Ovary (tissue), 3 donors: ENCODE results near the gene SYT9.

Experiments
- POLR2A ChIP-seq: fragments of 450-650 bp; IDR thresholded peaks from one replicate; pipeline ENCODE4 v1.6.1; 2017; ENCODE audit warnings: antibody characterized with exemption, mild to moderate bottlenecking, moderate library complexity
- TF ChIP-seq, protein P1 (sequence below), 3 donors: fragments of 450-650 bp in 2 of 3; fragments of 200-600 bp in 1 of 3; IDR thresholded peaks; one replicate each; pipeline versions ENCODE4 v1.5.1 to v1.8.0; 2016 to 2022; ENCODE audit warnings: antibody characterized with exemption in 3 of 3, mild to moderate bottlenecking in 1 of 3
- donor health status: DM: no; HTN: no; CAD: no.

DNA sequence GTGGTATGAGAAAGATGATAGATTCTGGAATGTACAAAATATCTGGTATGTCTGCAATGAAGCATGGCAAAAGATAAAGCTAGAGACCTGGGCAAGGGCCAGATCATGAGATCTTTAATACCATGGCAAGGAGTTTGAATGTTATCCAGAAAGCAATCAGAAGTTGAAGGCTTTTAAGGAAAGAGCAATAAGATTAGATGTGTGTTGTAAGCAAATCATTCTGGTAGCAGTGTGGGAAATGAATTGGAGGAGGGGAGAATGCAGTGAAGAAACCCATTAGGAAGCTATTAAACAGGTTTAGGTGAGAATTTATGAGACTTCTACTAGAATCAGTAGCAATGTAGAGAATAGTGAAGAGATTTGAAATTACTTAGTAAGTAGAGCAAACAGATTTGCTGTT, 32.2 kb upstream of the SYT9 start:
- TF ChIP-seq, protein P1, sequence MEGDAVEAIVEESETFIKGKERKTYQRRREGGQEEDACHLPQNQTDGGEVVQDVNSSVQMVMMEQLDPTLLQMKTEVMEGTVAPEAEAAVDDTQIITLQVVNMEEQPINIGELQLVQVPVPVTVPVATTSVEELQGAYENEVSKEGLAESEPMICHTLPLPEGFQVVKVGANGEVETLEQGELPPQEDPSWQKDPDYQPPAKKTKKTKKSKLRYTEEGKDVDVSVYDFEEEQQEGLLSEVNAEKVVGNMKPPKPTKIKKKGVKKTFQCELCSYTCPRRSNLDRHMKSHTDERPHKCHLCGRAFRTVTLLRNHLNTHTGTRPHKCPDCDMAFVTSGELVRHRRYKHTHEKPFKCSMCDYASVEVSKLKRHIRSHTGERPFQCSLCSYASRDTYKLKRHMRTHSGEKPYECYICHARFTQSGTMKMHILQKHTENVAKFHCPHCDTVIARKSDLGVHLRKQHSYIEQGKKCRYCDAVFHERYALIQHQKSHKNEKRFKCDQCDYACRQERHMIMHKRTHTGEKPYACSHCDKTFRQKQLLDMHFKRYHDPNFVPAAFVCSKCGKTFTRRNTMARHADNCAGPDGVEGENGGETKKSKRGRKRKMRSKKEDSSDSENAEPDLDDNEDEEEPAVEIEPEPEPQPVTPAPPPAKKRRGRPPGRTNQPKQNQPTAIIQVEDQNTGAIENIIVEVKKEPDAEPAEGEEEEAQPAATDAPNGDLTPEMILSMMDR (IDR thresholded peaks at IDR 0.05): no peak
- TF ChIP-seq POLR2A: no peak
